ENCODE results near the gene PSMC3IP.

GRCh38 chr17:42536372-42537155 lies 41.0 kb downstream of the PSMC3IP start:
- no peak for TF ChIP-seq CTCF (IDR thresholded peaks at IDR 0.05)
- no peak for TF ChIP-seq POLR2A (IDR thresholded peaks at IDR 0.05)
